Medulla oblongata (tissue), 1 donor: ENCODE data around the gene PPP1R15B.
A peak's percentile ranks its signal among the peaks of the same experiment; 100 is the strongest.

Experiments used
- DNase-seq: peaks from one replicate; pipeline ENCODE4 v3.0.0-alpha.2; 2015; ENCODE audit errors: extremely low spot score

PPP1R15B gene

DNA sequence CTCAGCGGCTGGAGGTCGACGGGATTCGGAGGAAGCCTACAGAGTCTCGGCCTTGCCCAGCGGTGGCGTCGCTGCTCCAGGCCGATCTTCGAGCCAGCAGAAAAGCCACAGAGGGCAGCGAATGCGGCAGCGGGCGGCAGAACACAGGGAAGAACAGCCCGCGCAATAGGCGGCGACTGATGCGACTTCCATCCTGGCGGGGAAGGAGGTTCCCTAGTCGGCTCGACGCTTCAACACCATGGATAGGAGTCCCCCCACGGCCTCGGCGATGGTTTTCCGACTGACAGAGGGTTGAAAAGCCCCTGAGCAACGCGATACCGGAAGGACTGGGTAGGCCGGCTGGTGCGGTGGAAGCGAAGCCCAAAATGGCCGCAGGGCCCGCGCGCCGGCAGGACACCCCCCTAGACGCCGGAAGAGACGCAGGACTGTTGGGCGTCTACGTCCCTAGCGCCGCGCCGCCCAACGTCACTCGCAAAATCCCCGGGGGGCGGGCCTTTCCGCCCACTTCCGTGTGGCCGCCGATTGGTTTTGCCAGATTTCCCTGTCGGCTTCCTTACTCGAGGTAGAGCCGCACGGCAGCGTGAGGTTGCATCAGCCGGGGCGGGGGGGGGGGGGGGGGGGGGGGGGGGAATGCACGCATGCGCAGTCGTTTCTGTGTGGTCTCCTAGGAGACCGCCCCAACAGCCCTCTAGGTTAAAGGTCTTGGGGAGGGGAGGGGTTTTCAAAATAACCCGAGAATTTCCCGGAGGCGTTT, at the start of gene PPP1R15B:
Gene PPP1R15B, minus strand, starts transcription at position 367 of the 754 bp plus-strand sequence. CDS start 406 bp downstream, outside the sequence.
- peak; percentile 98 for DNase-seq

DNA sequence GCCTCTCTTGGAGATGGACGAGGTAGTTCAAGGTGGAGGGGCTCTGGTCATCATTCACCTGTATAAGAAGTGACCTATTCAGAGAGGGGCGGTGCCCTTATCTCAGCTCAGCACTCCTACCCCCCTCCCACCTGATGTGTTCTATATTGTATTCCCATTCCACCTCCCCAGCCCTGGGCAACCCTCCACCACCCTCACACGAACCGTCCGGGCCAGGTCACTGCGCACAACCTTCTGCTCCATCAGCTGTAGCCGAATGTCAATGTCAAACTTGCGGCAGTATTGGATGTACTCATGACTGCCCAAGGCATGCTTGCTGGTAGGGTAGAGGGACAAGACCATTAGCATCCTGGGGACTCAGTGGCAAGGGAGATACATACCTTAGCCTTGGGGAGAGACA, 48.7 kb upstream of the PPP1R15B start:
- DNase-seq: no peak

DNA sequence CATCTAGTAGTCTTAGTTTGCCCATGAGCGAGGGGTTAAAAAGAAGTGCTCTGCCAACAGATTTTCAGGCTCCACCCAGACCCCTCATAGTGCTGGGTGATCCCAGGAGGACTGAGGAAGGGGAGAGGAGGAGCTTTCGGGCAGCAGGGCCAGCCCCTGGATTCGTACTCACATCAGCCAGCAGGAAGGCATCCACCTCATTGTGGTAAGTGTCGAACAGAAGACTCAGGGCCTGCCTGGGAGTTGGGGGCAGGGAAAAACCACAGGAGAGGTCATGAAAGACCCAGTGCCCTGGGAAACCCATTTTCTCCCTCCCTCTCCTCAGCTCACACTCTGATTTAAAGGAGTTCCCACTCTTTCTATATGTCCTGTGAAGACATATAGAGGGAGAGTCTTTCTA, 48.1 kb upstream of the PPP1R15B start:
- DNase-seq: no peak

DNA sequence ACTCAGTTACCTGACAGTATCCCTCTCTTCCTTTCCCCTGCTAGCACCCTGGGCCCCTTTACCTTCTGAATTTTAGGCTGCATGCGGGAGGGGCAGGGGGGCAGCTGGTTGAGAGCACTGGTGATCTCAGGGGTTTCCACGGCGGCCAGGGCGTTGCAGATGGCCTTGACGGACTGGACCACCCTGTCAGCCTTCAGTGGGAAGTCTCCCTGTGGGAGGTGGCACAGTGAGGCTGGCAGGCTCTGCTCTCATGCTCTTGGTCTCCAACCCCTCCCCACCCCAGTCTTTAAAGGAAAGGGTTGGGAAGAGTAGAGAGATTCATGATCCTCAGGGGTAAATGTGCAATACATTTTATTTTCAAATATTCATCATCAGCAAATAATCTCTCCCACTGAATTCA, 46.0 kb upstream of the PPP1R15B start:
- DNase-seq: no peak

DNA sequence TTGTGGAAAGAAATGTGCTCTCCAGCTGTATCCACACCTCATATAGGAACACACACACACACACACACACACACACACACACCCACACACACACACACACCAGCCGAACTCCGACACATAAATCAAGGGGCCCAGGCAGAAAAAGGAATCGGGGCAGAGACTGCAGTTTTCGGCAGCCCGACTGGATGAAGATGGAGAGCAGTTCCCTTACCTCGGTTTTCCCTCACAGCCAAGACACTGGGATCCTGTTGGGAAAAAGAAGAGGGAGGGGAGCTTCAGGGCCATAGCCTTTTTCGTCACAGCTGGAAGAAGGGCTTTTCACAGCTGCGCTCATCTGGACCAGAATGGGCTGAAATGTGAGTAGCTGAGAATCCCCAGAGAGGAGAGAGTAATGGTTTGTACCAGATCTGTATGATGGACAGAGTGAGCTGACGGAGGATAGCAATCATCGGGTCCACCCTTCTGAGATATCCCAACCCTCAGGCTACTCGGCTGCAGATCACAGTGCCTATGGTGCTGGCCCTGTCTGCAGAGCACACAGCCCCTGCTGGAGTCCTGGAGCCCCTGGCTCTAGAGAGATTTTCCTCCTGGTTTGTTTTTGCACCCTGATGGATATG, 45.3 kb upstream of the PPP1R15B start:
- DNase-seq: no peak

DNA sequence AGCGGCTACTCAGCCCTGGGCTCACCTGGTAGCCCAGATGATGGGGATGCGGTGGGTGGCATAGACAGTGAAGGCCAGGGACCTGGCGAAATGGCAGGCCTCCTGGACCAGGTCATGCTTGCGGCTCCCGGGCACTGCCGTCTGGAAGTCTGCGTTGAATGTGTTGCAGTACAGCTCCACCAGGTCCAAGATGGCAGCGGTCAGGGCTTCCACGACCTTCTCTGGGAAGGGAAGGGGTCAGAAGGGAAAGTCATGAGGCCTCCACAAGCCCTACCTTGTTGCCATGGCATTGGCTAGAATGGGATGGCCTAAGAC, 44.2 kb upstream of the PPP1R15B start:
- no peak for DNase-seq

DNA sequence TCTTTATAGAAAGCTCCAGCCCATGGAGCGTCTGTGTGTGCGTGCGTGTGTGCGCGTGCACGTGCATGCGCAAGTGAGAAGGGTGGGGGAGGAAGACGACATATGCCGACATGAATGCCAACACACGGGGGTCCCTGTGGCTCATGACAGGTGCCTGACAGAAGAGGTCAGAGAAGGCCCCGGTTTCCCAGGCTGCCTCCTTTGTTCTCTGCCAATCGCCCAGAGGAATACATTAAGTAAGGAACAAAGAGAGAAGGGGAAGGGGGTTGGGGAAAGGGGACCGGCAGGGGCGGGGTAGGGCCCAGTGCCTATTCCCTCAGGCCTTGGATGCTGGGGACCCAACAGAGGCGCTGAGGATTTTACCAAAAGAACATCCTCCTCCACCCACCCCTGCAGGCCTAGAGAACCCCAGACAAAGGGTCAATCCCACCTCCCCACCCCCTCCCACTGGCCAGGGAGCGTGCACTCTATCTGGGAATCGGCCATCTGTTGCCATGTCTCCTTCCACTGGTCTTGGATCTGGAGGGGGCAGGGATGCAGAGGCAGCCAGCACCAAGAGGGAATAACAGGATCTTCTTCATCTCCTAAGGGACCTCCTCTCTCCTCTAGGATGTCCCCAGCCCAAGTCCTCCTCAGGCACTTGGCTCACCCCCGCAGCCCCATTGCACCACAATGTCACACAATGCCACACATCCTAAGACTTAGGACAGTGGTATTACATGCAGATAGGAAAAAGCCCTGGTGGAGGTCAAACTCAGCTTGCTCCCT, 43.6 kb upstream of the PPP1R15B start:
- no peak for DNase-seq

DNA sequence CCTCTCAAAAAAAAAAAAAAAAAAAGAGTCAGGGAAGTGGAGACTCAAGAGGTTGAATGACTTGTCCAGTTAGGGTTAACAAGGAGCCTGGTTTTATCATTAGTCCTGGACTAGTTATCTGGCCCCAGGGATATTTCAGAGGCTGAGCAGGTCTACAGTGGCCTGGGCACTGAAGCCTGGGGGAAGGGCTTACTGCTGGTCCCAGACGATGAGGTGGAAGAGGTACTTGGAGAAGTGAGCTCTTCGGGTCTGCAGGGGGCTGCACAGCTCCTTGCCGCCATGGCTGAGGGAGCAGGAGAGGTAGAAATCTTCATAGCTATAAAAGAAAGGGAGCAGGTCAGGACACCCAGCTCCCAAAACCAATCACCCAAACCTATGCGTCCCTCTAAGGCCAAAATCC, 42.9 kb upstream of the PPP1R15B start:
- DNase-seq: no peak

DNA sequence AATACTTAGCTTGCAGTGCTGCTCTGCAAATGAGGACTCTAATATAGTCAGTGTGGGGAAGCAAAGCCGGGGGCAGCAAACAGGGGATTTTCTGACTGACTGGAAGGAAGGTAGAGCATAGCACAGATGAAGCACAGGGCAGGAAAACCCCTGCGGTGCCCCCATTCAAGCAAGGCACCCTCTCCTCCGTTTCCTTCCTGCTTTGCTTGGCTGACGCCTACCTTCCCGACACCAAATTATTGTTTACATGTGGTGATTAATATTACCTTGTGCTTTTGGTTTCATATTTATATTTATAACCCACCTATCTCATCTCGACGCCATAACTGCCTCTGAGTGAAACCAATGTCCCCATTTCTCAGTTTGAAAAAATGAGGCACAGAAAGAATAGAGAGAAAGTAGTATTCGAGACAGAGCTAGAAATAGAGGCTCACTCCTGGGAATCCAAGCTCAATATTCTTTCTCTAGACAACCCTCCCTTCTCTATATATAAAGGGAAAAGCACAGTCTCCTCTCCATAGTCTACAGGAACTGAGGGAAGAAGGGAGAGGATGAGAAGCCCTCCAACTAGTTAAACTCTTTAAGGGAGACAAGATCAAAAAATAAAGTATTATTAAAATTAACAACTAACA, 41.6 kb upstream of the PPP1R15B start:
- DNase-seq: no peak

DNA sequence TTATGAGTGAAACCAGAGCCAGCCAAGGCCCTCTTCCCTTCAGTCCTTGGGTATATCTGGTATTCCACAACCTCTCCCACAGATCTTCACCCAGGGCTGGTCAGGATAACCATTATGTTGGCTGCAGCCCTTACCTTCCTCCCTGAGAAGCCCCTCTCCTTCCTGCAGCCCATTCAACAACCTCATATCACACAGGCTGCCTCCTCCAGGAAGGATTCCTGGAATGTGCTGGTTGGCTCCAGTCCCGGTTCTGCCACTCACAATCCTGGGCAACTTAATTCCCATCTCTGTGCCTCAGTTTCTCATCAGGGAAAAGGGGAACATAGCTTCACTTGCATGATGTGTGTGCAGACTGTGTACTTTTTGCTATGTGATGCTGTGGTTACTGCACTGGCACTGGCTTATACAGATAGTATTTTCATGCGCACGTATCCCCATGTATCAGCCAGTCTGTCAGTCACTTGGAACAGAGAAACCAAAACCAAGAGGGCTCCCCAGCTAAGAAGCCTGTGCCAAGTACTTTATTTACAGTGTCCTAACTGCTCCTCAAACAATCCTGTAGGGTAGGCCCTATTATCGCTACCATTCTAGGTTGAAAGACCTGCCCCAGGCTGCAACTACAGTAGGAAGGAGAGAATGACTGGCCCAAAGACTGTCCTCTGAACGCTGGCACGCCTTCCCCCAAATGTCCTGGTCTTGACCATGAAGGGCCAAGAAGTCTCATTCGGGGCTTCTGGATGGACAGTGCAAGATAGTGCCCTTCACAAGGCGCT, 39.9 kb upstream of the PPP1R15B start:
- no peak for DNase-seq

DNA sequence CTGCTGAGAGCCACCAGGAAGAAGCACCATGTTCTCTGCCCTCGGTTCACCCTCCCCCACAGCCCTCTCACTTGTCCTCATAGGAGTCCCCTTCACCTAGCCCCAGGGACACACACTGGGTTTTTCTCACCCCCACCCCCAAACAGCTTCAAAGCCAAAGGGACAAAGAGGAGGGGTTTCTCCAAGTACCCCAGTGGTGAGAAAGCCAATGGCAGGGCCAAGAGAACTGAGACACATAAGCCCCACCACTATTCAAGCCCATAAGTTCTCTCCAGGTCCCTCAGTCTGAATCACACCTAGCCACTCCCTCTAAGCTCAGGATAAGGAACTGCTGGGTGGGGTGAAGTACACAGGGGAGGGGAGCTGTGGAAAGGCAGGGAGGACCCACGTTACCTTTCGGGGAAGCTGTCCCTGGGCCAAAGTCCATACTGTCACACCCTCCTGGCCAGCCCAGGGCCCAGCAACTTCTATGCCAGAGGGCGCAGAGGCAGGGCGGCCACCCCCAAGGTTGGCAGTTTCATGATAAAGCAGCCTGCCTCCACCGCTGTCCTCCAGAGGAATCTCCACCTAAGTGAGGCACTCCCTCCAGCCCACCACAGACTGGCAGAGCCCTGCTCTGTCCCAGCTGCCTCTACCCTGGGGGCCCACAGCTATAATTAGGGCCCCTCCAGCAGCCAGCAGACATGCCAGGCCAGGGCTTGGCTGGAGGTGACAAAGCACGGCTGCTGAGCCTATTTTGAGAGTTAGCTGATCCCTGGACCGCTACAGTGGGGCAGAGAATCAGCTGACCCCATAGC, 39.0 kb upstream of the PPP1R15B start:
- DNase-seq: no peak

DNA sequence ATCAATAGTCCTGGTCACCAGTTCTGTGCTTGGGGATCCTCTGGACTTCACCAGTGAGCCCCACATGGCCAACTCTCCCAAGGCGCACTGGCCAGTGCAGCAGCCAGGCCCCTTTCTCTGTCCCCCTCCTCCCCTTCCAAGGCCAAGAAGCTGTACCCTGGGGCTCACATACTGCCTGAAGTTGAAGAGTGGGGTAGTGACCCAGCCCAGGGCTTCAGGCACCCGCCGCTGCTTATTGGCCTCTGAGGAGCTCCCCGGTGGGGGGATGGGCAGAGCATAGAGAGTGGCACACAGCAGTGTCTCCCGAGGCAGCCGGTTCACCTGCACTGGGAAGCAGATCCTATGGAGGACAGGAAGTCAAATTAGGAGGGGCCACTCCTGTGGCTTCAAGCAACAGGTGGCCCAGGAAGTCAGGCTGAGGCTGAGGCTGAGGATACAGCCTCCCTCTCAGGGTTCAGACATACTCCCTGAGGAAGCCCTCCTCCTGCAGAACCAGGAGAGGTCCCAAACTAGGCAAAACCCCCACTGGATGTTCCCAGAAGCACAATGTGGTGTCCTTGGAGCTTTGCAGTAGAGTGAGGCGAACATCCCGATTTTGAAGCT, 38.2 kb upstream of the PPP1R15B start:
- DNase-seq: no peak

DNA sequence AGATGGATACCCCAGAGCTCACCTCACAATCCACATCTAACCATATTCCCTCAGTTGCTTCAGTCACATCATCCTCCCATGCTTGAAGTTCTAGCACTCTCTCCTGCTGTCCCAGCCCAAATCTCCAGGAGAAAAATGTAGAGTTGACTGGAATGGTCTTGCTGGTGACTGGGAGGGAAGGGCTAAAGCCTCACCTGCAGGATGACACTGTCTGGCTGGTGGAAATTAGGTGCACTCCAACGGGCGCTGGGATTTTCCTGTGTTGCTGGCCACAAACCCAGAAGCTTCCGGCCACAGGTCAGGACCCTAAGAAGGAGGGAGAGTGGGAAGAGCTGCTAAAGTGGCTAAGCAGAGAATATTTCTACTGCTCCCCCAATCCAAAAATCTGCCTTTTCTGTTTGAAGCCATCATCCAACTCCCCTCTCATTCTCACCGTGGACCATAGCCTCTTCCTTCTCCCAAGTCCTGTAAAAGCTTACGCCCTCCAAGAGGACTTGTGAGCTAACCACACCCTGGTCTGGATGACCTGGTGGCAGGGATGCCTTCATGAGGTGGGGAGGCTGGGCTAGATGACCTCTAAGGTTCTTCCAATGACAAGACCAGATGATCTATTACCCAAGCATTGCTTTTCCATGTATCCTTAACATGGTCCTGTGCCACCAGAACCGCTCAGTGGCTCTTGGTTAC, 37.5 kb upstream of the PPP1R15B start:
- no peak for DNase-seq

DNA sequence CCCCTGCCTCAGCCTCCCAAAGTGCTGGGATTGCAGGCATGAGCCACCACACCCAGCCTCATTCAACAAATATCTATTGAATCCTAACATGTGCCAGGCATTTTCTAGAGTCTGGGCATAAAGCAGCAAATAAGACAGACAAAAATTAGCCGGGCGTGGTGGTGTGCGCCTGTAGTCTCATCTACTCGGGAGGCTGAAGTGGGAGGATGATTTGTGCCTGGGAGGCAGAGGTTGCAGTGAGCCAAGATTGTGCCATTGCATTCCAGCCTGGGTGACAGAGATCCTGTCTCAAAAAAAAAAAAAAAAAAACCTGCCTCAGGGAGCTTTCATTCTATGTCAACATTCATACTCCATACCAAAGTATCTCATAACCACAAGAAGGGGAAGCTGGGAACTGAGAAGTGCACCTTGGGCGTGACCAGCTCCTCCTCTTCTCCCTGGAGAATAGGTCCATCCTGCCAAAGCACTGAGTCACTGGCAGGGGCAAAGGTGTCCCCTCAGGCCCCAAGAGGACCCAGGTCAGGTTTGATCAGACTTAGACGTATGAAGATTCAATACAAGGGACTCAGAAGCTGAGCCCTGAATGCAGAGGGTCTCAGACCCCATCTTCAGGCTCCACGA, 36.8 kb upstream of the PPP1R15B start:
- DNase-seq: no peak

DNA sequence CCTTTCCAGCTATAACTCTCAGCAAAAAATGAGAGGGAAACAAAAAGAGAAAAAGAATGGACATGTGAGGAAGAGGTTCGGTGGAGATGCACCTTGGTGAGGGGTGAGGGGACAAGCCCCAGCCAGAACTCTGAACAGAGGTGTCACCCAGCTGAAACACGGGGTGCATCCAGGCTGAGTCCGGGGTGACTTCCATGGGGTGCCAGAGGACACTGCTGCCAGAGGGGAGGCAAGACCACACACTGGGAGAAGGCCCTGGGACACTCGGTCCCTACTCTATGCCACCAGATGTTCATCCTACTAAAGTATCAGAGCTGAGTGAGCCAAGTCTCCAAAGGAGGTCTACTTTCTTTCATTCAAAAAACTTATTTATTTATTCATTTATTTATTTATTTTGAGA, 36.1 kb upstream of the PPP1R15B start:
- no peak for DNase-seq

DNA sequence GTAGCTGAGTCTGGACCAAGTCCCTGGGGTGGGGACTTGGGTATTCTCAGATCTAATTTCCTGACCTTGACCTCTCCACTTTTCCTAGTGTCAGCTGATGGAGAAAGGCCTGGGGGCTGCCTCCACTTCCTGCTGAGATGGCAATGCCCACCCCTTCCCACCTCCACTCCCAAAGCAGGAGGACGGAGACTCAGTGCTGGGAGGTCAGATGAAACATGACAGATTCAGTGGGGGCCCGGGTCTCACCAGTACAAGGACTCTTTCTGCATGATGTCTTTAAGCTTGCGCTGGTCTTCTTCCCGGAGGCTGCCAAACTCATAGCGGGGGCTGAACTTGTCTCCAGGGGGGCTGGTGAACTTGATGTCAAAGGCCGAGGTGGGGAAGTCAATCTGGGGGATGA, 35.6 kb upstream of the PPP1R15B start:
- no peak for DNase-seq

DNA sequence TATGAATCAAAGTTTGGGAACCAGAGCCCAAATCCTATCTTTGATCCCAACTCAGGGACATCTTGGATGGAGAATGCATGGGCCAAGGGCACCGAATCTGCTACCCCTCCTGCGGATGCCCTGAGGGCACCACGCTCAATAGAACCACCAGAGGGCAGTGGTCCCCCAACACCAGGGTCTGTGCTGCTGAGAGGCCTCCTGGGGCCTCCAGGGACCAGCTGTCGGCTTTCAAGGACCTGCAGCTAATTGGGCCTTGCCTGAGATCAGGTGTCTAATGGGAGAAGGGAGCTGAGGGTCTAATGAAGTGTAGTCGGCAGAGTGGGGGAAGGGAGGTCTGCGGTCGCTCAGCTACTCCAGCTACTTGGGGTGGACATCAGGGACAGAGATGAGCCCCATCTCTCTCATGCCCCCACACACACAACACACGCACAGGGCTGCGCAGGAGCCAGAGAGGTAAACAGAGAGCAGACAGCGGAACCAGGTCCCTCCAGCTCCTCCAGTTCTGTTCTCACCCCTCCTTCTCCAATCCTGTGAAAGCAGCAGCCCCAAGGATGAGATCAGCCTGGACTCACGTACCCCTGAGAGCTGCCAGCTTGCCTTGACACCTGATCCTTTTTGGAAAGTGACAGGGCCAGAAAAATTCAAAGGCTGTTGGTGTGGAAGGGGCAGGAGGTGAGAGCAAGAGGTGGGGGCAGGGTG, 34.9 kb upstream of the PPP1R15B start:
- DNase-seq: peak; percentile 91

DNA sequence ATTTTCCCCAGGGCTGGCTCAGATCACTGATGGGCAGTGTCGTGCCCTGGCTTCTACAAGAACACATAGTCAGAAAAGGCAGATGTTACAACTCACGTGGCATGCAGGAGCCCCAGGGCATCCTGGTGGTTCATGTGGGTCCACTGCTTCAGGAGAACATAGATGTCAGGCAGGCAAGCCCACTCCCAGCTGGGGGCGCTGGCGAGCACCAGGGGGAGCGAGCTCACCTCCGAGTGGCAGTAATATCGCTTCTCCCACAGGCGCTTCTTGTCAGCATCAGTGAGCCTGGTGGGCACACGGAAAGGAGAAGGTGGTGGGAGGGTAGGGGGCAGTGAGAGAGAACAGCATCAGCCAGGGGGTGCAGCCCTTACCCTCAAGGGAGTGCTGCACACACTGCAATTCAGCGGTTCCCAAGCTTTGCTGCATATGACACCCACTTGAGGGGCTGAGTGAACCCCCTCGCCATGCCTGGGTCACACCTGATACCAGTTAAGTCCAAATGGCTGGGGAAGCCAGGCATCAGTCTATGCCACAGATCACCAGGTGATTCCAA, 34.3 kb upstream of the PPP1R15B start:
- no peak for DNase-seq
